Activated CD4-positive, alpha-beta memory T cell treated with anti-CD3 and anti-CD28 coated beads for 36 hours (primary cell): ENCODE data around the gene TAS2R41. TPM values are rescaled to one million over a fixed set of nuclear protein-coding genes. Genes with fewer than 3 reads are reported as not detected.
"Not testable (repeated sequence)": the region's sequence is repeated elsewhere in the genome, so short reads cannot be mapped to it uniquely, and the experiment has no call there.

Experiments
- CTCF ChIA-PET: fragments of 350-600 bp; sonication (Branson Sonifier 250); formaldehyde crosslinking; loops from one replicate; lab custom pipeline; 2021; ENCODE audit warnings: antibody characterized with exemption, inconsistent platforms; lab: Charles Lee
- POLR2A ChIA-PET: fragments of 350-600 bp; sonication (Branson Sonifier 250); formaldehyde crosslinking; loops from one replicate; lab custom pipeline; 2021; ENCODE audit warnings: antibody characterized with exemption; lab: Charles Lee
- DNase-seq: peaks from one replicate; pipeline ENCODE4 v3.0.0-alpha.2; 2020
- H3K27ac Mint-ChIP-seq: one replicate; pipeline ENCODE4 v1.8.0; 2021; ENCODE audit warnings: mixed read lengths
- H3K27me3 Mint-ChIP-seq: one replicate; pipeline ENCODE4 v1.8.0; 2021; ENCODE audit warnings: mixed read lengths
- H3K36me3 Mint-ChIP-seq: one replicate; pipeline ENCODE4 v1.8.0; 2021; ENCODE audit warnings: mixed read lengths
- H3K4me1 Mint-ChIP-seq: one replicate; pipeline ENCODE4 v1.8.0; 2021; ENCODE audit warnings: low read depth, mixed read lengths
- H3K4me3 Mint-ChIP-seq: one replicate; pipeline ENCODE4 v1.8.0; 2021; ENCODE audit warnings: mild to moderate bottlenecking, mixed read lengths
- H3K9me3 Mint-ChIP-seq: one replicate; pipeline ENCODE4 v1.8.0; 2021; ENCODE audit warnings: mixed read lengths
- intact Hi-C: fragments of 100-400 bp; cut with micrococcal nuclease; formaldehyde crosslinking; loops from one replicate; pipeline ENCODE4 v1.15.1; 2023
- total RNA-seq, 2 experiments: library from RNA; stranded (reverse); gene quantifications; one replicate each; pipeline ENCODE4 v1.2.3, GENCODE V29; 2021

Gene TAS2R41
- total RNA-seq, 2 experiments from 2014 or later: not detected

DNA sequence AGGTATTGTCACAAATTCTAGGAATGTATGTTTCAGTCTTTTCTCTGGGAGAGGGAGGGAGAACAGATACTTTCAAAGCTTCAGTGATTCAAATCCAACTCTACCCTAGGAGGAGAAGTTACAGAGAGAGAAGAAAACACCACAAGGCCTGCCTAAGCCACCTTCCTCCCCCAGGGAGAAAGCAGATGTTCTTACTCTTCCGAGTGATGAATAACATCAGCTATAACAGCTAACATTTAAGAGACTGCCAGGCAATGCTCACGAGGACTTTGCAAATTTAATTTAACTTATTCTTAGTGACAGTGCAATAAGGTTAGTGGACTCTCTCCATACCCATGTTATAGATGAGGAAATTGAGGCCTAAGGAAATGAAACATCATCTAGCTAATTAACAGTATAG lies 36.8 kb downstream of the TAS2R41 start:
- DNase-seq: no peak
- ChIA-PET POLR2A (no interaction called here), CTCF (no interaction called here)
- peaks cover 7% of the 10 kb centered on the region for H3K4me1 Mint-ChIP-seq
- H3K27ac Mint-ChIP-seq: no peak overlapping the region
- no peaks in the 10 kb centered on the region for H3K36me3 Mint-ChIP-seq
- no peaks in the 10 kb centered on the region for H3K9me3 Mint-ChIP-seq
- H3K4me3 Mint-ChIP-seq: no peak overlapping the region
- H3K27me3 Mint-ChIP-seq: no peaks in the 10 kb centered on the region
- intact Hi-C loops: no loop called here

DNA sequence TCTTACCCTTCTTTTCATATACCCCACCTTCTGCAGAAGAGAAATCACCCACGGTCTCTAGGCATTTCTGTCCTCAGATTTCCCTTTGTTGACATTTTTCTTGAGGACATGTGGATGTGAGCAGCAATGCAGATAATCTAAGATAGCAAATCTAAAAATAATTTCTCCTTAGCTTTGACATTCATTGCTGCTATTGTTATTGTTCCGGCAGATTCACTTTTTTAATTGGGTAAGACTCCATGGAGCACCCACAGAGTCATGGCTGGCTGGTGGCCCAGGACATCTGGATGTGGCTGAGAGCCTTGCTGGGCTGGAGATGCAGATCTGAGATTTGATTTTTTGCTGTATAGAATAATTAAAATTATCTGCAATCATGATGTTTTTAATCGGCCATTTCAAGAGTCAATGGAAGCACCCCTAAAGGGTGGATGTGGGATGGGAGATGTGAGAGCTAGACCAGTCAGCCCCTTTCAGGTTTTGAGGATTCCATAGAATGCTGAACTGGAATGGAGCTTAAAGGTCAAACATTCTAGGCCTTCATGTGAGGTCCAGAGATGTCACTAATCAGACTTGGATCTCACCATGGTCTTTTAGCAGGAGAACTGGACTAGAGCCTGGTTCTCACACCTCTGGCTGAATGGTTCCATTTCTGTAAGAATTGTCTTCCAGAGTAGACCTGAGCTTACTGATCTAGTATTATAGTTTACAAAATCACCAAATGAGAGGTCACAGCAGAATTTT lies 37.5 kb downstream of the TAS2R41 start:
- intact Hi-C loops: no loop called here
- peaks cover 7% of the 10 kb centered on the region for H3K4me1 Mint-ChIP-seq
- H3K9me3 Mint-ChIP-seq: no peaks in the 10 kb centered on the region
- DNase-seq: no peak
- no peak overlapping the region for H3K27ac Mint-ChIP-seq
- no peak overlapping the region for H3K4me3 Mint-ChIP-seq
- ChIA-PET CTCF (no interaction called here), POLR2A (no interaction called here)
- H3K36me3 Mint-ChIP-seq: no peaks in the 10 kb centered on the region
- no peaks in the 10 kb centered on the region for H3K27me3 Mint-ChIP-seq

DNA sequence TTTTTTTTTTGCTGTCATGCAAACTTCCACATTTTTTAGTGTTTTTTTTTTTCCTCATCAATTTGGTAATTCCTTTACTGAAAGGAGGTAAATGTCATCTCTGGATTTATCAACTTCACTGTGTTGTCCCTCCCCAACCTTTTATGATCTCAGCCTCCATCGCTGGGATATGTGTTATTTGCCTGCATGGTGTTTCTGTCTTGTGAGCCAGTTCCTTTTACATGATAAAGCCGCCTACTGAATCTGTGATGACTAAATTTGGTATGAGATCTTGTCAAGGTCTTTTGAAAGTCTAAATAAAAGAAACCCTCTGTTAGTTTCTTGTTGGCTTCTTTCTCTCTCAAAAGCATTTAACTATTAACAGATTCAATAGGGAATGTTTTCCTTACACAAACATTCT lies 39.3 kb downstream of the TAS2R41 start:
- intact Hi-C loops: no loop called here
- ChIA-PET POLR2A (no interaction called here), CTCF (no interaction called here)
- no peak overlapping the region for H3K4me3 Mint-ChIP-seq
- H3K36me3 Mint-ChIP-seq: no peaks in the 10 kb centered on the region
- H3K27ac Mint-ChIP-seq: no peak overlapping the region
- H3K27me3 Mint-ChIP-seq: no peaks in the 10 kb centered on the region
- DNase-seq: no peak
- peaks cover 7% of the 10 kb centered on the region for H3K4me1 Mint-ChIP-seq
- H3K9me3 Mint-ChIP-seq: no peaks in the 10 kb centered on the region

DNA sequence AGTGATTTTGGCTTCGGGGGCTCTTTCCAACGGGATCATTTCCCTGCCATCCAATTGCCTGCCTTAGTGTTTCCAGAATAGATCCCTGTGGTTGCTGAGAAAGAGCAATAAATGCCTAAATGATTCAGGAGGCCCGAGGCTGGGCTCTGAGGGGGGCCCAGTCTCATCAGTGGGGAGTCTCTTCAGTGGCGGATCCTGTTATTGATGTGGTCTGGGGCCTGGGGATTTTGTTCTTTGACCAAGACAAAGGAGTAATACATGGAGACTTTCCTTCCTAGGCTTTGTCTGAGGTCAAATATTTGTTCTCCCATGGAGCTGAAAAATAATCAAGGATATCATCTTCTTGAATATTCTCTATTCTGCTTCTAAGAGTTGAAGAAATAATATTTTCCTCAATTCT lies 40.8 kb downstream of the TAS2R41 start:
- Mint-ChIP-seq H3K9me3 (no peaks in the 10 kb centered on the region), H3K27ac (no peak overlapping the region), H3K36me3 (no peaks in the 10 kb centered on the region), H3K4me1 (peaks cover 7% of the 10 kb centered on the region), H3K27me3 (no peaks in the 10 kb centered on the region), H3K4me3 (no peak overlapping the region)
- no peak for DNase-seq
- ChIA-PET CTCF (no interaction called here), POLR2A (no interaction called here)
- intact Hi-C loops: no loop called here

DNA sequence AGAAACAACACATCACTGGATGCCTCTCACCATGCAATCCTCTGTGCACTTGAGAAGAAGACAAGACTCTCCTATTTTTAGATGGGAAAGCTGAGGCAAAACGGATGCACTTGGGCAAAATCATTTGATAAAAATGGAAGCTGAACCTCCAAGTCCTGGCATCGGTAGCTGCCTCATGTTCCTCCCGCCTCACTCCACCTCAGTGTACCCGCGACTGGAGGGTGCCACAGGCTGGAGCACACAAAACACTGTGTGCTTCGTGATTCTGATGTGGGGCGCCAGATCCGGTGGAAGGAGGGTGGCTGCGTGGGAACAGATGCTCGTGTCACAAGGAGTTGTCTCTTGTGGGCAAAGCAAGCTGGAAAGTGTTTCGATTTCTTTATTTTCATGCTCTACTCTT lies 41.3 kb downstream of the TAS2R41 start:
- Mint-ChIP-seq H3K27ac (no peak overlapping the region), H3K36me3 (no peaks in the 10 kb centered on the region), H3K9me3 (no peaks in the 10 kb centered on the region), H3K27me3 (no peaks in the 10 kb centered on the region), H3K4me1 (peaks cover 7% of the 10 kb centered on the region), H3K4me3 (no peak overlapping the region)
- POLR2A ChIA-PET: no interaction called here
- CTCF ChIA-PET: no interaction called here
- intact Hi-C loops: no loop called here
- DNase-seq: no peak

DNA sequence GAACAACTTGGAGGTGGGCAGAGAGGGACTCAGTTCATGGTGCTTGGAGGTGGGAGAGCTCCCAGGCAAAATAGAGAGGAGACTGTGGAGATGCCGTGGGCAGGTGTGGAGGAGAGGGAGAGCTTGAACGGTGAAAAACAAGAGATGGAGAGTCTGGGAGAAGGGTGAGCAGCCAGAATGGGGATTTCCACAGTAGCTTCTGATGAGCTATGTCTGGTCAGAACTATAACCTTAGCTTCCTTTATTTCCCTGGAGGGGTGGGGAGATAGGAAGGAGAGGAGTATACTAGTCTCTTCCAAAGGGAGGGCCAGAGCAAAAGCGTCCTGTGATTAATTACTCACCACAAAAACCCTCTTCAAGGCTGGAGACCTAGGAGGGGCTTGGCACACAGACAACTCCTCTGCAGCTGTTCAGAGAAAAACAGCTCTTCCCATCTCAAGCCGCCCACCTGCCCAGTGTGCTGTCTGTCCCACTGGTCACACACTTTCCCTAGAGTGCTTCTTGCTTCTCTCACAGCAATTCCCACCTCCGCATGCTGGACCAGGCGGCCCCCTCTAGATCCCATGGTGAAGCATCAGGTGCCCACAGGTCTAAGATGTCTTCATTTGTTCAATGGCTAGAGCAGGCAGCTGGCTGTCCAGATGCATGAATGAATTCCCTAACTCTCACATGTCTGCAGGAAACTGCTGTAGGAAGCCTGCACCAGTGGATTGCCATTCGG lies 41.9 kb downstream of the TAS2R41 start:
- Mint-ChIP-seq H3K4me3 (no peak overlapping the region), H3K36me3 (no peaks in the 10 kb centered on the region), H3K9me3 (no peaks in the 10 kb centered on the region), H3K27me3 (no peaks in the 10 kb centered on the region), H3K27ac (no peak overlapping the region), H3K4me1 (peaks cover 7% of the 10 kb centered on the region)
- no peak for DNase-seq
- intact Hi-C loops: no loop called here
- ChIA-PET POLR2A (no interaction called here), CTCF (no interaction called here)

DNA sequence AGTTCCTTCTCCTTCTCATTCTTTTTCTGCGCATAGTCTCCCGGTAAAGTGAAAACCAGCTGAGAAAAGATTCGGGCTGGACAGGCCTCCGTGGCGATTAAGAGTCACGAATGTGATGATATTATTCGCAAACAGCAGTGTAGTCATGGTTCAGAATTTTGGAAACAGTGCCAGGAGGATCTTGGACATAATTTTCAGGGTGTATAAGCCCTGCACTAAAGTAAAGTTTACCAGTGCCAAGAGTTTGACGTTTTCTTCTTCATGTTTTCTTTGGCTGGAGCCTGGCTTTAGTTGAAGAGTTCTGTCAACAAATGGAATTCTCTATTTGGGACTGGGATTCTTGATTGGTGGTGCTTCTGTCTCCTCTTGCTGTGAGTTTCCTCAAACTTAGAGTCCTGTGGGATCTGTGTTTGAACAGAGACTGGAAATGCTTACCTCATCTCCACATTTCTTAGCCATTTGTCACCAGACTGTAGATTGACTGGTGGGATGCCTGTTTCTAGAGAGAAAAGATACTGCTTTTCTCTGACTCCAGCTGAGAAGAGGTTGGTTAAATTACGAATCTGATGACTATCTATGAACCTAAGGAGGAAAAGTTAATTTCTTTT lies 44.7 kb downstream of the TAS2R41 start:
- H3K4me1 Mint-ChIP-seq, H3K4me3 Mint-ChIP-seq, H3K27ac Mint-ChIP-seq, CTCF ChIA-PET, H3K9me3 Mint-ChIP-seq, POLR2A ChIA-PET, intact Hi-C loops, DNase-seq, H3K27me3 Mint-ChIP-seq, H3K36me3 Mint-ChIP-seq: not testable (repeated sequence)

Other genes with a start within 250 kb of the TAS2R41 start
- 100 to 1,000 TPM; 218 to 224 TPM for gene GSTK1, start 214.4 kb upstream of the TAS2R41 start, total RNA-seq
- under 1 TPM; 0.29 to 0.70 TPM for gene TMEM139, start 192.9 kb upstream of the TAS2R41 start, total RNA-seq
- 100 to 1,000 TPM; 117 to 129 TPM for gene CASP2, start 189.5 kb upstream of the TAS2R41 start, total RNA-seq
- gene CLCN1, start 161.8 kb upstream of the TAS2R41 start, total RNA-seq: under 1 TPM in 1 of 2 experiments, not detected in 1; 0.17 TPM
- gene FAM131B, start 115.2 kb upstream of the TAS2R41 start, total RNA-seq: 1 to 10 TPM; 1.9 to 2.3 TPM
- gene ZYX, start 96.5 kb upstream of the TAS2R41 start, total RNA-seq: 100 to 1,000 TPM; 137 to 140 TPM
- 1 to 10 TPM; 2.9 to 4.3 TPM for gene EPHA1, start 69.0 kb upstream of the TAS2R41 start, total RNA-seq
- not detected for gene TAS2R60, start 34.4 kb upstream of the TAS2R41 start, total RNA-seq
- not detected for gene CTAGE15, start 93.9 kb downstream of the TAS2R41 start, total RNA-seq
- gene TCAF2, start 143.1 kb downstream of the TAS2R41 start, total RNA-seq: 10 to 100 TPM; 32.7 to 33.9 TPM